Psoas muscle (tissue), 8 donors: Measurements from ENCODE around the gene POLR3GL. TPM values are rescaled to one million over a fixed set of nuclear protein-coding genes. Genes with fewer than 3 reads are reported as not detected.

Source experiments
- ATAC-seq, 4 donors: fragments of 200-7000 bp; cut with Tn5 transposase; one replicate each; pipeline ENCODE4 v1.9.1; 2020; ENCODE audit warnings: moderate library complexity in 3 of 4, mild to moderate bottlenecking in 2 of 4
- DNase-seq, 2 donors: peaks; one replicate each; pipeline ENCODE4 v3.0.0-alpha.2; 2020
- H3K27ac ChIP-seq: fragments of 200-600 bp; one replicate; pipeline ENCODE4 v1.8.0; 2022
- H3K27me3 ChIP-seq, 3 donors: fragments of 200-600 bp in 1 of 3; one replicate each; pipeline versions ENCODE4 v1.6.1 to v1.8.0; 2013 to 2022; ENCODE audit warnings: low read length in 2 of 3, mild to moderate bottlenecking in 2 of 3, moderate library complexity in 1 of 3; ENCODE audit not compliant: insufficient read depth in 3 of 3
- H3K36me3 ChIP-seq, 2 donors: fragments of 200-600 bp in 1 of 2; one replicate each; pipeline versions ENCODE4 v1.6.1 to v1.8.0; 2013 to 2022; ENCODE audit warnings: low read depth in 1 of 2, mild to moderate bottlenecking in 1 of 2, moderate library complexity in 1 of 2; ENCODE audit not compliant: insufficient read depth in 1 of 2
- H3K4me1 ChIP-seq: fragments of 200-600 bp; one replicate; pipeline ENCODE4 v1.8.0; 2022
- H3K4me3 ChIP-seq: fragments of 200-600 bp; one replicate; pipeline ENCODE4 v1.8.0; 2022; ENCODE audit warnings: mild to moderate bottlenecking
- H3K9me3 ChIP-seq: fragments of 200-600 bp; one replicate; pipeline ENCODE4 v1.8.0; 2022
- CTCF ChIP-seq: fragments of 200-600 bp; IDR thresholded peaks from one replicate; pipeline ENCODE4 v1.8.0; 2022; ENCODE audit warnings: antibody characterized with exemption
- WGBS, 3 donors: extraction: QIAGEN DNeasy Blood & Tissue Kit; methylation state at CpG; one replicate each; pipeline versions ENCODE4 v1.1.6 to v1.1.7; 2013; 5-methylcytosine and 5-hydroxymethylcytosine counted together
- intact Hi-C, 2 donors: fragments of 100-400 bp; cut with DNase I; formaldehyde crosslinking; loops; one replicate each; pipeline versions ENCODE4 v1.11.0 to v1.14.2; 2022
- long read RNA-seq, 2 donors: library from polyadenylated mRNA; unstranded; transcript quantifications; one replicate each; pipeline ENCODE4 v2.0.0, GENCODE V29; 2021
- polyA plus RNA-seq, 3 donors: library from polyadenylated mRNA; stranded (reverse); fragments of 200-250 nt; gene quantifications; one replicate each; pipeline ENCODE4 v1.2.3, GENCODE V29; 2013
- total RNA-seq, 4 donors: library from RNA; stranded (reverse); fragmentation: NEBNext Ultra II Directional in 2 of 4; extraction: Animal tissue kit (Norgen Biotek cat#: 25700) in 2 of 4; gene quantifications; one replicate each; pipeline versions ENCODE4 v1.2.1 to v1.2.4, GENCODE V29; 2021 to 2023
- donor health status: healthy with polysubstance abuse.
- donor health status: DM: no; HTN: no; CAD: no; lungs with moderate emphysema.
- donor health status: Bipolar disorder and iron deficiency.
- donor health status: healthy.
- donor health status: DM: yes; HTN: yes; CAD: no.
- donor health status: DM: no; HTN: no; CAD: no.
- donor health status: DM: no; HTN: no; CAD: no.
- donor health status: DM: yes; HTN: yes; CAD: no.

POLR3GL gene
- 10 to 100 TPM; 30.5 to 62.5 (median 48.9) TPM for total RNA-seq
- 100 to 1,000 TPM in 1 of 3 donors, 10 to 100 TPM in 2; 59.9 to 139 (median 98.1) TPM for polyA plus RNA-seq
- long read RNA-seq, donor 1, transcript POLR3GL-202 (8 exons, 1,165 nt) = major isoform, 25 of 39 reads
- long read RNA-seq, donor 1, partial matches to known transcripts = 5 of 39 reads
- long read RNA-seq, donor 1, other reads (novel, unspliced or antisense) = 9 of 39 reads
- long read RNA-seq, donor 2, transcript POLR3GL-202 (8 exons, 1,165 nt) = major isoform, 30 of 72 reads
- long read RNA-seq, donor 2, partial matches to known transcripts = 26 of 72 reads
- long read RNA-seq, donor 2, other reads (novel, unspliced or antisense) = 16 of 72 reads

- peak; percentile 77 to 82 (median 78) for ATAC-seq
- intact Hi-C loops = loop anchor here (5.0 kb wide), 2 partner anchors 77 to 107 kb away; partner anchors contain the start of genes ANKRD35 (in 1 of the 2) and PIAS3 (in 1 of the 2)
These were observed at the start of gene POLR3GL, which contains the start of gene ANKRD34A for GRCh38 chr1:145964328-145965118. Gene POLR3GL, plus strand, starts transcription at chr1:145964690. Its CDS starts 10,176 bp downstream, at chr1:145974866. Gene ANKRD34A, minus strand, starts transcription at chr1:145964575. Its CDS starts 2,816 bp downstream, at chr1:145961759.

GRCh38 chr1:145916745-145917144 lies 47.7 kb upstream of the POLR3GL start:
- ATAC-seq (no peak), DNase-seq (no peak)
- TF ChIP-seq CTCF = no peak
- intact Hi-C loops = loop anchor here (5.0 kb wide), 2 partner anchors 36 to 96 kb away; no protein-coding TSS in a partner anchor
- peak overlapping the region; percentile 88 for H3K27ac ChIP-seq
- no peaks in the 10 kb centered on the region for H3K9me3 ChIP-seq
- peaks cover 4 to 61% of the 10 kb centered on the region in 2 donors for H3K36me3 ChIP-seq
- 80 to 81% (median 80%) methylated on average over 5 of the region's 5 CpGs for WGBS, 3 donors
- H3K4me1 ChIP-seq = peaks cover 21% of the 10 kb centered on the region
- H3K4me3 ChIP-seq = peak overlapping the region; percentile 98
- H3K27me3 ChIP-seq = no peaks in the 10 kb centered on the region

More at GRCh38 chr1:145964328-145965118, at the start of gene POLR3GL, which contains the start of gene ANKRD34A:
- peak within 1 kb of the TSS; percentile 85 for H3K4me3 ChIP-seq
- DNase-seq = peak; percentile 95 to 97
- peak within 1 kb of the TSS; percentile 86 for H3K27ac ChIP-seq
- TF ChIP-seq CTCF = no peak
- peaks cover 40% of the 10 kb centered on the region for H3K4me1 ChIP-seq
- no peaks in the 10 kb centered on the region for H3K27me3 ChIP-seq
- whole genome bisulfite sequencing, 3 donors = 1% methylated on average over 37 of the region's 37 CpGs
- peaks cover 6% of the 10 kb centered on the region for H3K9me3 ChIP-seq
- H3K36me3 ChIP-seq = peaks cover 0 to 6% of the 10 kb centered on the region in 2 donors

- DNase-seq (no peak), ATAC-seq (peak in 3 of 4 donors; percentile 26 to 50 (median 40))
- H3K36me3 ChIP-seq = peaks cover 3 to 61% of the 10 kb centered on the region in 2 donors
- H3K4me1 ChIP-seq = peaks cover 21% of the 10 kb centered on the region
- intact Hi-C loops = loop anchor here (5.0 kb wide), 2 partner anchors 35 to 95 kb away; no protein-coding TSS in a partner anchor
- peak overlapping the region; percentile 98 for H3K4me3 ChIP-seq
- H3K27me3 ChIP-seq = no peaks in the 10 kb centered on the region
- TF ChIP-seq CTCF = no peak
- peak overlapping the region; percentile 88 for H3K27ac ChIP-seq
- 47 to 66% (median 49%) methylated on average over 5 of the region's 5 CpGs for WGBS, 3 donors
- H3K9me3 ChIP-seq = no peaks in the 10 kb centered on the region
These were observed 46.9 kb upstream of the POLR3GL start for GRCh38 chr1:145917595-145917994.

GRCh38 chr1:145918144-145918991 lies 46.1 kb upstream of the POLR3GL start, which contains the start of gene PEX11B:
Gene PEX11B, minus strand, starts transcription at chr1:145918717. Its CDS starts 29 bp downstream, at chr1:145918688.
- H3K9me3 ChIP-seq = no peaks in the 10 kb centered on the region
- TF ChIP-seq CTCF = no peak
- ATAC-seq = peak; percentile 88 to 94 (median 90)
- peak within 1 kb of the TSS; percentile 98 for H3K4me3 ChIP-seq
- intact Hi-C loops = loop anchor here (5.0 kb wide), 2 partner anchors 34 to 94 kb away; no protein-coding TSS in a partner anchor
- peaks cover 3 to 61% of the 10 kb centered on the region in 2 donors for H3K36me3 ChIP-seq
- peak; percentile 89 to 93 for DNase-seq
- WGBS, 3 donors = 0 to 1% (median 0%) methylated on average over 51 of the region's 51 CpGs
- H3K4me1 ChIP-seq = peaks cover 21% of the 10 kb centered on the region
- no peaks in the 10 kb centered on the region for H3K27me3 ChIP-seq
- peak within 1 kb of the TSS; percentile 88 for H3K27ac ChIP-seq
